ENCODE data around the gene MIA. TPM values are rescaled to one million over a fixed set of nuclear protein-coding genes. Genes with fewer than 3 reads are reported as not detected.

Gene MIA
- total and polyA plus RNA-seq, 9 of the 15 experiments (the other 6 are each of a cell fraction or from before 2014, with no cell fraction given), result 0.21 TPM; not detected in 8

- TF ChIP-seq NFYB (IDR thresholded peaks at IDR 0.05; ENCODE audit: extremely low read depth, insufficient read length) (peak; percentile 74), ZNF586 (CRISPR knock-in tag; conservative IDR thresholded peaks at IDR 0.05) (no peak), XRCC5 (IDR thresholded peaks at IDR 0.05; ENCODE audit: low read depth, low read length) (0 out of 2 replicates have a peak, but pooled peaks have one; percentile 20), ESRRB (CRISPR knock-in tag; IDR thresholded peaks at IDR 0.05; ENCODE audit: borderline replicate concordance) (no peak), SMARCE1 (IDR thresholded peaks at IDR 0.05) (0 out of 2 replicates have a peak, but pooled peaks have one; percentile 8), HMGN3 (IDR thresholded peaks at IDR 0.05; ENCODE audit: borderline replicate concordance, extremely low read depth, insufficient read length, low read depth, low read length) (peak; percentile 0), PTTG1 (tag; IDR thresholded peaks at IDR 0.05; ENCODE audit: low read depth) (no peak), NCOA2 (IDR thresholded peaks at IDR 0.05; ENCODE audit: partially characterized antibody in 2 of 2) (no peak), HMGXB4 (CRISPR knock-in tag; IDR thresholded peaks at IDR 0.05) (0 out of 2 replicates have a peak, but pooled peaks have one; percentile 16), GTF2F1 (IDR thresholded peaks at IDR 0.05; ENCODE audit: low read depth, low read length) (peak; percentile 96; the same call in 1 of the 2 replicates), TGIF2 (CRISPR knock-in tag; IDR thresholded peaks at IDR 0.05) (no peak), NFXL1 (CRISPR knock-in tag; IDR thresholded peaks at IDR 0.05) (no peak), ZNF24 (IDR thresholded peaks at IDR 0.05) (peak; percentile 67), ZNF121 (CRISPR knock-in tag; conservative IDR thresholded peaks at IDR 0.05) (no peak), ZNF696 (CRISPR knock-in tag; conservative IDR thresholded peaks at IDR 0.05) (no peak), PTBP1 (IDR thresholded peaks at IDR 0.05; ENCODE audit: low read depth, low read length) (0 out of 2 replicates have a peak, but pooled peaks have one; percentile 78), MTA3 (IDR thresholded peaks at IDR 0.05; ENCODE audit: borderline replicate concordance) (0 out of 2 replicates have a peak, but pooled peaks have one; percentile 24), ZBTB2 (IDR thresholded peaks at IDR 0.05) (0 out of 2 replicates have a peak, but pooled peaks have one; percentile 46), RBM14 (IDR thresholded peaks at IDR 0.05; ENCODE audit: borderline replicate concordance, insufficient read depth, low read depth, low read length) (no peak), CHD4 (IDR thresholded peaks at IDR 0.05; ENCODE audit: insufficient read depth, insufficient replicate concordance, low read depth, low read length, poor library complexity, severe bottlenecking) (peak; percentile 89), DACH1 (IDR thresholded peaks at IDR 0.05; ENCODE audit: partially characterized antibody) (no peak), HNRNPH1 (optimal IDR thresholded peaks at IDR 0.05; ENCODE audit: low read depth, low read length) (no peak), RFX1 (IDR thresholded peaks at IDR 0.05) (peak; percentile 40), LEF1 (IDR thresholded peaks at IDR 0.05) (0 out of 2 replicates have a peak, but pooled peaks have one; percentile 24), CBX3 (IDR thresholded peaks at IDR 0.05; ENCODE audit: borderline replicate concordance in 1 of 2, low read length in 2 of 2) (peak in 1 of 2 experiments; percentile 68; a peak in 1 of 3 replicates)
Observed at GRCh38 chr19:40776932-40777644, 1.8 kb downstream of the MIA start (continued).

Data from K562 (cell line).